22Rv1 (cell line): ENCODE measurements around the gene CD99.

ENCODE experiments used
- H3K27ac ChIP-seq: fragments of 450-650 bp; 2 replicates; pipeline ENCODE4 v1.5.1; 2017
- CTCF ChIP-seq: fragments of 450-650 bp; IDR thresholded peaks from 2 replicates; pipeline ENCODE4 v1.5.1; 2017; ENCODE audit warnings: mild to moderate bottlenecking
- ZFX ChIP-seq: fragments of 450-650 bp; IDR thresholded peaks from 2 replicates; pipeline ENCODE4 v1.6.1; 2017; ENCODE audit warnings: antibody characterized with exemption, borderline replicate concordance

CD99 gene

GRCh38 chrX:2652106-2652505, 39.0 kb upstream of the CD99 start:
- TF ChIP-seq ZFX: no peak
- TF ChIP-seq CTCF: no peak
- H3K27ac ChIP-seq: no peak overlapping the region

GRCh38 chrX:2654436-2655340, 36.4 kb upstream of the CD99 start:
- TF ChIP-seq CTCF: no peak
- TF ChIP-seq ZFX: no peak
- H3K27ac ChIP-seq: no peak overlapping the region

GRCh38 chrX:2656257-2656836, 34.7 kb upstream of the CD99 start:
- TF ChIP-seq CTCF (no peak), ZFX (no peak)
- H3K27ac ChIP-seq: no peak overlapping the region

GRCh38 chrX:2657532-2658113, 33.5 kb upstream of the CD99 start:
- H3K27ac ChIP-seq: no peak overlapping the region
- TF ChIP-seq ZFX (no peak), CTCF (no peak)

GRCh38 chrX:2658585-2659292, 32.4 kb upstream of the CD99 start:
- TF ChIP-seq ZFX (no peak), CTCF (no peak)

GRCh38 chrX:2662586-2662985, 28.5 kb upstream of the CD99 start:
- no peak for TF ChIP-seq ZFX
- TF ChIP-seq CTCF: no peak
- no peak overlapping the region for H3K27ac ChIP-seq

More at GRCh38 chrX:2658585-2659292, 32.4 kb upstream of the CD99 start:
- no peak overlapping the region for H3K27ac ChIP-seq
